ENCODE data around the gene CLCF1. TPM values are rescaled to one million over a fixed set of nuclear protein-coding genes. Genes with fewer than 3 reads are reported as not detected.
A peak's percentile ranks its signal among the peaks of the same experiment; 100 is the strongest.

The CLCF1 gene
- total and polyA plus RNA-seq, 2 of the 13 experiments (the other 11 are each of a cell fraction or from before 2014, with no cell fraction given), result 0.49 to 0.78 TPM

DNA sequence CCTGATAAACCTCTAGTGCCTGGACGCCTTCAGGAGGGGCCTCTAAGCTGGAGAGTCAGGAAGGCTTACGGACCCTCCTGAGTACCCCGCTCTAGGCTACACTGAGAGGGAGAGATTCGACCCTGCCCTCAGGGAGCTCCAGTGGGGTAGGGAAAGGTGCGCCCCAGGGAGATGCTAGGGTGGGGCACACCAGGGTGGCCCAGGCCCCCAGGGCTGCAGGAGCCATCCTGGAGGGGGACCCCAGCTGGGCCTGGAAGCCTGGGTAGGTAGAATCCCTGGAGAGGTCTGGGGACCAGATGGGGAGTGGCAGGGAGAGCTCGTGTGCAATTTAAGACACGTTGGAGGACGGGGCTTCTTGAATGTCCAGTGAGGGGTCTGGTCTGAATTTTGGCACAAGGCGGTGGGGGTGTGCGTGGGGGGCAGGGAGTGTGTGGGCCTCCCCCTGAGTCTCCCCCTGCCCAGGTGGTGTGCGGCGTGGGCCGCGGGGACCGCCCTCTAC is 46.8 kb upstream of the CLCF1 start (continued):
- TF ChIP-seq, protein P1, sequence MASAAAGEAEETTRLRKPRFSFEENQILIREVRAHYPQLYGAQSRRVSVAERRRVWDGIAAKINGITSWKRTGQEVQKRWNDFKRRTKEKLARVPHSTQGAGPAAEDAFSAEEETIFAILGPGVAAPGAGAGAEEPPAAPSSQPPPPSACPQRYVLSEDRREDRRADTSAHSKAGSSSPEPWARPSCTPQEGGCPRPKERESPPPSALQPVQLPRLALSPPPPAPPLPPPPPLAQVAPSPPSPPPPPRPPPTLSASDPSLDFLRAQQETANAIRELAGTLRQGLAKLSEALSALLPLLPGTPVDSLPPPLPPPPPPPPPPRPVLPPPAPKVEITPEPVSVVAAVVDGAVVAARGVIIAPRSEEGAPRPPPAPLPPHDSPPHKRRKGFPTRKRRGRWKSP (CRISPR knock-in tag; IDR thresholded peaks at IDR 0.05), result 0 out of 2 replicates have a peak, but pooled peaks have one; percentile 19
- TF ChIP-seq ARID4A (CRISPR knock-in tag; IDR thresholded peaks at IDR 0.05; ENCODE audit: borderline replicate concordance) (0 out of 2 replicates have a peak, but pooled peaks have one; percentile 2), ZMAT3 (CRISPR knock-in tag; conservative IDR thresholded peaks at IDR 0.05) (no peak), SP2 (CRISPR knock-in tag; IDR thresholded peaks at IDR 0.05) (0 out of 2 replicates have a peak, but pooled peaks have one; percentile 2)
- TF ChIP-seq, protein P2, sequence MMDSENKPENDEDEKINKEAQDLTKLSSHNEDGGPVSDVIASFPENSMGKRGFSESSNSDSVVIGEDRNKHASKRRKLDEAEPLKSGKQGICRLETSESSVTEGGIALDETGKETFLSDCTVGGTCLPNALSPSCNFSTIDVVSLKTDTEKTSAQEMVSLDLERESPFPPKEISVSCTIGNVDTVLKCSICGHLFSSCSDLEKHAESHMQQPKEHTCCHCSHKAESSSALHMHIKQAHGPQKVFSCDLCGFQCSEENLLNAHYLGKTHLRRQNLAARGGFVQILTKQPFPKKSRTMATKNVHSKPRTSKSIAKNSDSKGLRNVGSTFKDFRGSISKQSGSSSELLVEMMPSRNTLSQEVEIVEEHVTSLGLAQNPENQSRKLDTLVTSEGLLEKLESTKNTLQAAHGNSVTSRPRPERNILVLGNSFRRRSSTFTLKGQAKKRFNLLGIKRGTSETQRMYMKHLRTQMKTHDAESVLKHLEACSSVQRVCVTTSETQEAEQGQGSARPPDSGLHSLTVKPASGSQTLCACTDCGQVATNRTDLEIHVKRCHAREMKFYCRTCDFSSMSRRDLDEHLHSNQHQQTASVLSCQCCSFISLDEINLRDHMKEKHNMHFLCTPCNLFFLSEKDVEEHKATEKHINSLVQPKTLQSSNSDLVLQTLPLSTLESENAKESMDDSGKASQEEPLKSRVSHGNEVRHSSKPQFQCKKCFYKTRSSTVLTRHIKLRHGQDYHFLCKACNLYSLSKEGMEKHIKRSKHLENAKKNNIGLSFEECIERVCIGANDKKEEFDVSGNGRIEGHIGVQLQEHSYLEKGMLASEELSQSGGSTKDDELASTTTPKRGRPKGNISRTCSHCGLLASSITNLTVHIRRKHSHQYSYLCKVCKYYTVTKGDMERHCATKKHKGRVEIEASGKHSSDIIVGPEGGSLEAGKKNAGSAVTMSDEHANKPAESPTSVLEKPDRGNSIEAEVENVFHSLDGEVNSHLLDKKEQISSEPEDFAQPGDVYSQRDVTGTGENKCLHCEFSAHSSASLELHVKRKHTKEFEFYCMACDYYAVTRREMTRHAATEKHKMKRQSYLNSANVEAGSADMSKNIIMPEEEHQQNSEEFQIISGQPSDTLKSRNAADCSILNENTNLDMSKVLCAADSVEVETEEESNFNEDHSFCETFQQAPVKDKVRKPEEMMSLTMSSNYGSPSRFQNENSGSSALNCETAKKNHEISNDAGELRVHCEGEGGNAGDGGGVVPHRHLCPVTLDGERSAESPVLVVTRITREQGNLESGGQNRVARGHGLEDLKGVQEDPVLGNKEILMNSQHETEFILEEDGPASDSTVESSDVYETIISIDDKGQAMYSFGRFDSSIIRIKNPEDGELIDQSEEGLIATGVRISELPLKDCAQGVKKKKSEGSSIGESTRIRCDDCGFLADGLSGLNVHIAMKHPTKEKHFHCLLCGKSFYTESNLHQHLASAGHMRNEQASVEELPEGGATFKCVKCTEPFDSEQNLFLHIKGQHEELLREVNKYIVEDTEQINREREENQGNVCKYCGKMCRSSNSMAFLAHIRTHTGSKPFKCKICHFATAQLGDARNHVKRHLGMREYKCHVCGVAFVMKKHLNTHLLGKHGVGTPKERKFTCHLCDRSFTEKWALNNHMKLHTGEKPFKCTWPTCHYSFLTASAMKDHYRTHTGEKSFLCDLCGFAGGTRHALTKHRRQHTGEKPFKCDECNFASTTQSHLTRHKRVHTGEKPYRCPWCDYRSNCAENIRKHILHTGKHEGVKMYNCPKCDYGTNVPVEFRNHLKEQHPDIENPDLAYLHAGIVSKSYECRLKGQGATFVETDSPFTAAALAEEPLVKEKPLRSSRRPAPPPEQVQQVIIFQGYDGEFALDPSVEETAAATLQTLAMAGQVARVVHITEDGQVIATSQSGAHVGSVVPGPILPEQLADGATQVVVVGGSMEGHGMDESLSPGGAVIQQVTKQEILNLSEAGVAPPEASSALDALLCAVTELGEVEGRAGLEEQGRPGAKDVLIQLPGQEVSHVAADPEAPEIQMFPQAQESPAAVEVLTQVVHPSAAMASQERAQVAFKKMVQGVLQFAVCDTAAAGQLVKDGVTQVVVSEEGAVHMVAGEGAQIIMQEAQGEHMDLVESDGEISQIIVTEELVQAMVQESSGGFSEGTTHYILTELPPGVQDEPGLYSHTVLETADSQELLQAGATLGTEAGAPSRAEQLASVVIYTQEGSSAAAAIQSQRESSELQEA (CRISPR knock-in tag; IDR thresholded peaks at IDR 0.05; ENCODE audit: not compliant biosample characterization), result peak; percentile 50

Measured in HepG2 (cell line).